ENCODE results near the gene PIGK. TPM values are rescaled to one million over a fixed set of nuclear protein-coding genes. Genes with fewer than 3 reads are reported as not detected.
A peak's percentile ranks its signal among the peaks of the same experiment; 100 is the strongest.

The PIGK gene
- total and polyA plus RNA-seq, 4 donors: 7.9 to 30.2 (median 17.9) TPM

GRCh38 chr1:77263708-77264107 lies 44.5 kb upstream of the PIGK start:
- H3K4me3 ChIP-seq: no peak overlapping the region
- H3K9me3 ChIP-seq (ENCODE audit: control insufficient read depth in 4 of 4, insufficient read depth in 3 of 4, low read length in 3 of 4): peaks cover 0 to 4% (median 0%) of the 10 kb centered on the region in 4 donors
- no peaks in the 10 kb centered on the region for H3K4me1 ChIP-seq (ENCODE audit: control insufficient read depth in 5 of 5, insufficient read depth in 5 of 5, low read length in 5 of 5)
- no peaks in the 10 kb centered on the region for H3K27me3 ChIP-seq (ENCODE audit: control insufficient read depth in 3 of 3, insufficient read depth in 3 of 3, low read length in 2 of 3)
- ATAC-seq (ENCODE audit: insufficient read depth, low FRiP score) (no peak), DNase-seq (no peak)
- no peak for TF ChIP-seq CTCF (IDR thresholded peaks at IDR 0.05; ENCODE audit: control extremely low read depth, extremely low read depth)
- H3K36me3 ChIP-seq (ENCODE audit: control insufficient read depth in 4 of 4, insufficient read depth in 4 of 4, low read length in 4 of 4): no peaks in the 10 kb centered on the region
- 46 to 80% methylated on average over 1 of the region's 1 CpG for WGBS, 2 donors
- H3K9ac ChIP-seq (ENCODE audit: insufficient read depth in 1 of 2, low read length in 2 of 2): no peak overlapping the region
- no peak overlapping the region for H3K27ac ChIP-seq (ENCODE audit: low read depth in 1 of 2, low read length in 1 of 2)

- 59 to 63% methylated on average over 1 of the region's 1 CpG for WGBS, 2 donors
- no peaks in the 10 kb centered on the region for H3K27me3 ChIP-seq (ENCODE audit: control insufficient read depth in 3 of 3, insufficient read depth in 3 of 3, low read length in 2 of 3)
- peaks cover 0 to 11% (median 8%) of the 10 kb centered on the region in 4 donors for H3K9me3 ChIP-seq (ENCODE audit: control insufficient read depth in 4 of 4, insufficient read depth in 3 of 4, low read length in 3 of 4)
- no peaks in the 10 kb centered on the region for H3K36me3 ChIP-seq (ENCODE audit: control insufficient read depth in 4 of 4, insufficient read depth in 4 of 4, low read length in 4 of 4)
- H3K27ac ChIP-seq (ENCODE audit: low read depth in 1 of 2, low read length in 1 of 2): no peak overlapping the region
- ATAC-seq (ENCODE audit: insufficient read depth, low FRiP score): no peak
- TF ChIP-seq CTCF (IDR thresholded peaks at IDR 0.05; ENCODE audit: control extremely low read depth, extremely low read depth): no peak
- H3K4me1 ChIP-seq (ENCODE audit: control insufficient read depth in 5 of 5, insufficient read depth in 5 of 5, low read length in 5 of 5): no peaks in the 10 kb centered on the region
- H3K9ac ChIP-seq (ENCODE audit: insufficient read depth in 1 of 2, low read length in 2 of 2): no peak overlapping the region
- no peak overlapping the region for H3K4me3 ChIP-seq
- DNase-seq: no peak
Measured at GRCh38 chr1:77253211-77253610, 34.0 kb upstream of the PIGK start.

- Histone ChIP-seq H3K4me1 (ENCODE audit: control insufficient read depth in 5 of 5, insufficient read depth in 5 of 5, low read length in 5 of 5) (no peaks in the 10 kb centered on the region), H3K4me3 (no peak overlapping the region), H3K9ac (ENCODE audit: insufficient read depth in 1 of 2, low read length in 2 of 2) (no peak overlapping the region), H3K36me3 (ENCODE audit: control insufficient read depth in 4 of 4, insufficient read depth in 4 of 4, low read length in 4 of 4) (no peaks in the 10 kb centered on the region), H3K27me3 (ENCODE audit: control insufficient read depth in 3 of 3, insufficient read depth in 3 of 3, low read length in 2 of 3) (no peaks in the 10 kb centered on the region), H3K27ac (ENCODE audit: low read depth in 1 of 2, low read length in 1 of 2) (no peak overlapping the region), H3K9me3 (ENCODE audit: control insufficient read depth in 4 of 4, insufficient read depth in 3 of 4, low read length in 3 of 4) (peaks cover 0 to 16% (median 8%) of the 10 kb centered on the region in 4 donors)
- DNase-seq (no peak), ATAC-seq (ENCODE audit: insufficient read depth, low FRiP score) (no peak)
- TF ChIP-seq CTCF (IDR thresholded peaks at IDR 0.05; ENCODE audit: control extremely low read depth, extremely low read depth): no peak
- 91 to 95% methylated on average over 1 of the region's 1 CpG for WGBS, 2 donors
Measured at GRCh38 chr1:77250126-77250525, 30.9 kb upstream of the PIGK start.

GRCh38 chr1:77245830-77246229 lies 26.6 kb upstream of the PIGK start:
- Histone ChIP-seq H3K4me3 (no peak overlapping the region), H3K9me3 (ENCODE audit: control insufficient read depth in 4 of 4, insufficient read depth in 3 of 4, low read length in 3 of 4) (peaks cover 0 to 5% (median 5%) of the 10 kb centered on the region in 4 donors), H3K36me3 (ENCODE audit: control insufficient read depth in 4 of 4, insufficient read depth in 4 of 4, low read length in 4 of 4) (no peaks in the 10 kb centered on the region), H3K4me1 (ENCODE audit: control insufficient read depth in 5 of 5, insufficient read depth in 5 of 5, low read length in 5 of 5) (no peaks in the 10 kb centered on the region), H3K9ac (ENCODE audit: insufficient read depth in 1 of 2, low read length in 2 of 2) (no peak overlapping the region), H3K27me3 (ENCODE audit: control insufficient read depth in 3 of 3, insufficient read depth in 3 of 3, low read length in 2 of 3) (no peaks in the 10 kb centered on the region), H3K27ac (ENCODE audit: low read depth in 1 of 2, low read length in 1 of 2) (no peak overlapping the region)
- 69 to 86% methylated on average over 2 of the region's 2 CpGs for WGBS, 2 donors
- peak in 2 of 3 donors; percentile 72 to 74 for DNase-seq
- TF ChIP-seq CTCF (IDR thresholded peaks at IDR 0.05; ENCODE audit: control extremely low read depth, extremely low read depth): no peak
- ATAC-seq (ENCODE audit: insufficient read depth, low FRiP score): no peak

All from lung (tissue), 12 donors.